ENCODE results near the gene TP73.

The TP73 gene

DNA sequence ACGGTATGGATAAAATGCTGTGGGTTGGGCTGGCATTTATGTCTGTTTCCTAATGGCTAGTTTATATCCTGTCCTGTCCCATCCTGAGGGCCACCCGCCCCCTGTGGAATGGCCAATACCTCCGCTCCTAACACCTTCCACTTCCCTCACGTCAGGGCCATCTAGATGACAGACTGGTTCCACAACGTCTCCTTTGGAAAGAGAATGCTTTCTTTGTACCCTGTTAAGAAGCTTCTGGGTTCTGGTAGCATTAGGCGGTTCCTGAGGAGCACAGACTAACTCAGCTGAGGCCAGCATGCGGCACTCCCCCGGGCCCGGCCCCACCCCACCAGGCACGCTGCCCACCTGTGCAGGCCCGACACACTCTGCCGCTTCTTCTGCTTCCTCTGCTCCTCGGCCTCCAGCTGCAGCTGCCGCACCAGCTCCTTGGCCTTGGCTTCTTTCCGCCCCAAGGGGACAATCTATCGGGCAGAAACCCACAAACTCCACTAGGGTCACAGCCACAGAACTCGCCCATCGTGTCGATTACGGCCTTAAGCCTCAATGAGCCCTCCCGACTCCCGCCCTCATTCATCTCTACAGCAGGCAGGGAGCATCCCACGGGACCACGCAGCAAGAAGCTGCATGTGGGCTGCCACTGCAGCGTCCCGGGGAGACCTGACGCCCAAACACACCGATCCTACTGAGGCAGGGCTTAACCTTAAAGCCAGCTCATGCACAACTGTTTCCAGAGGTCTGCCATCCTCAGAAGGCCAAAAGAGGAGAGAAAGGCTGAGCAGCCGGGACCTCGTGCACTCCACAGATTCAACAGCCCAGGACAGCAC is 131.5 kb downstream of the TP73 start:
- DNase-seq (ENCODE audit: low spot score): no peak

DNA sequence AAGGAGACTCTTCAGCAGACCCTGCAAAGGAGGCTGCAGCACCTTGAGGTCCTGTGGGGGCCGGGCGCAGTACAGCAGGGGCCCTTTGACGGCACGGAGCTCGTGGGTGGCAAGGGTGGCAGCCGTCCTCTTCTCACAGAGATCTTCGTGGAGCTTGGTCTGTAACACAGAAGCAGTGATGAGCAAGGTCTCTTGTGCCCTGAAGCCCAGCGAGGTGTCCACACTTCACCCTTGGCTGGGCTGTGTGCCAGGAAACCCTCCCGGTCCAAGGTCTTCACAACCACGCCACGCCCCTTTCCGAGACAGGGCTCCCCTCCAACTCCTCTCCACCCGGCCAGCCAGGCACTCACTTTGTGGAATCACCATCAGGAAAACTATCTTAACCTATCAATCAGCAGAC is 132.7 kb downstream of the TP73 start:
- DNase-seq (ENCODE audit: low spot score): no peak

DNA sequence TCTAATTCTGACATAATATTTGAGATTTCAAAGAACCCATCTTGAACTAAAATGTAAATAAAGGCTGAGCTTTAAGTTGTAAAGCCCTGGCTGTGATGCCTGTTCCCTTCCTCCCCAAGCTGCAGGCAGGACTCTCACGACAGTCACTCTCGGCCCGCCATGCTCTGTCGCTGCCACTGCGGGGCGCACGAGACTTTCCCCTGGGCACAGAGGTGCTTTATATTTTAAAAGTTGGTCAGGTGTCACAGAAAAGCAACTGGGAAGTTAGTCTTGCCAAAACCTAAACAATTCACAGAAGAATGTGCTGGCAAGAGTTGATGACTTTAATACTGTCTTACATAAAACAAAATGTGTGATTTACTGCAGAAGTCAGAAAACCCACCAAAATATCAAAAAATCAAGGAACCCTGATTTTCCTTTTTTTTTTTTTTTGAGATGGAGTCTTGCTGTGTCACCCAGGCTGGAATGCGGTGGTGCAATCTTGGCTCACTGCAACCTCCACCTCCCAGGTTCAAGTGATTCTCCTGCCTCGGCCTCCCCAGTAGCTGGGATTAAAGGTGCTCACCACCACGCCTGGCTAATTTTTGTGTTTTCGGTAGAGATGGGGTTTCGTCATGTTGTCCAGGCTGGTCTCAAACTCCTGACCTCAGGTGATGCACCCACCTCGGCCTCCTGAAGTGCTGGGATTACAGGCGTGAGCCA is 133.3 kb downstream of the TP73 start:
- DNase-seq (ENCODE audit: low spot score): no peak
